Right cardiac atrium (tissue), 5 donors: ENCODE results near the gene RYR2. TPM values are rescaled to one million over a fixed set of nuclear protein-coding genes. Genes with fewer than 3 reads are reported as not detected.

Source experiments
- ATAC-seq, 2 donors: fragments of 200-7000 bp; cut with Tn5 transposase; one replicate each; pipeline versions ENCODE4 v1.8.0 to v1.9.1; 2020; ENCODE audit warnings: moderate library complexity in 2 of 2, mild to moderate bottlenecking in 1 of 2
- DNase-seq, 3 donors: peaks; one replicate each; pipeline ENCODE4 v3.0.0-alpha.2; 2020
- H3K27ac ChIP-seq: one replicate; pipeline ENCODE4 v1.5.1; 2013; ENCODE audit warnings: mild to moderate bottlenecking, low read length, control low read depth, moderate library complexity
- H3K27me3 ChIP-seq: one replicate; pipeline ENCODE4 v1.6.1; 2013; ENCODE audit not compliant: control insufficient read depth, insufficient read depth
- H3K4me1 ChIP-seq: one replicate; pipeline ENCODE4 v1.6.1; 2013; ENCODE audit warnings: low read length; ENCODE audit not compliant: control insufficient read depth, insufficient read depth
- H3K4me3 ChIP-seq: one replicate; pipeline ENCODE4 v1.5.1; 2013; ENCODE audit warnings: low read length, control low read depth
- H3K9me3 ChIP-seq: one replicate; pipeline ENCODE4 v1.6.1; 2013; ENCODE audit warnings: low read length; ENCODE audit not compliant: control insufficient read depth
- WGBS: extraction: QIAGEN DNeasy Blood & Tissue Kit; methylation state at CpG from one replicate; pipeline ENCODE4 v1.1.7; 2013; 5-methylcytosine and 5-hydroxymethylcytosine counted together
- intact Hi-C, 4 donors: fragments of 100-400 bp; cut with DNase I; formaldehyde crosslinking; loops; one replicate each; pipeline versions ENCODE4 v1.11.0 to v1.14.0; 2022 to 2023
- polyA plus RNA-seq: library from polyadenylated mRNA; stranded (reverse); fragments of 200-250 nt; gene quantifications from one replicate; pipeline ENCODE4 v1.2.3, GENCODE V29; 2013
- total RNA-seq, 4 donors: library from RNA; stranded (reverse); fragmentation: NEBNext Ultra II Directional; extraction: Animal tissue kit (Norgen Biotek cat#: 25700); gene quantifications; one replicate each; pipeline ENCODE4 v1.2.1, GENCODE V29; 2021
- donor health status: healthy with polysubstance abuse.
- donor health status: DM: no; HTN: yes; CAD: no.
- donor health status: DM: no; HTN: no; CAD: no.
- donor health status: DM: no; HTN: yes; CAD: no; lungs with severe emphysema.
- donor health status: DM: yes; HTN: yes; CAD: no.

The RYR2 gene
- total and polyA plus RNA-seq, 5 donors: 166 to 716 (median 487) TPM

DNA sequence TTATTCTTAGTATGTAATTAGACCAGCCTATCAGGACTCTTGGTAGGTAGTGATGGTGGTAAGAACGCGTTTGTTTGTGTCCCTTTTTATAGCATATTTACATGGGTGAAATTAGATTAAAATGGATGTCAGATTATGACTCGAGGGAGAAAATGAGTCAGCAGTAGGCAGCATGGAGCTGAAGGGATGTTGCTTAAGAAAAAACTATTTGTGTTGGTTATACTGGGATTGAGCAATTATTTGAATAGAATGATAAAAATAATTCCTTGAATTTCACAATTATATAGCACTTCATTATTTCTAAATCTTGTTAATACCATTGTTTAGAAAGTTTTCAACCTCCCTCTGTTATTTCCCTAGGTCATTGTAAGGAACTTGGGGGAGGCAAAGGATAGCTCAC lies 348.8 kb downstream of the RYR2 start:
- ATAC-seq: peak in 1 of 2 donors; percentile 7
- intact Hi-C loops: no loop called here

DNA sequence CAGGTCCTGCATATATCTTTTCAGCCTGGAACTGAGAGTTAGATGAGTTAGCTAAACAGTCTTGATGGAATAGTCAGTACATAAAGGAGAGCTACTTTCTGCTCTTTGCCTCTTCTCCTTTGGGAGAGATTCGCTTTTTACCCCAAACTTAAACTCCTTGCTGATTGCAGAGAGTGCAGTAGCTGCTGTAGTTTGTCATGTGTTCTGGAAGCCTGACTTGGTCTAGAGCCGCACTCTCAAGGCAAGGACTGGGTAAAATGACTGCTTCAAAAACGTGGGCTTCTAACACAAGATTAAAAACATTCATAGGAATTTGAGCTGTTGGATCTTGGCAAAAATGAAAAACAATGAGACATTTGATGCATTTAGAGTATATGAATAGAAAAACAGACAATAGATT lies 351.6 kb downstream of the RYR2 start:
- 55% methylated on average over 3 of the region's 3 CpGs for WGBS
- Histone ChIP-seq H3K27me3 (no peaks in the 10 kb centered on the region), H3K4me3 (no peak overlapping the region), H3K27ac (no peak overlapping the region), H3K4me1 (no peaks in the 10 kb centered on the region), H3K9me3 (no peaks in the 10 kb centered on the region)
- ATAC-seq (no peak), DNase-seq (no peak)
- intact Hi-C loops: no loop called here

More for the DNA sequence above, 348.8 kb downstream of the RYR2 start:
- 21% methylated on average over 3 of the region's 3 CpGs for WGBS
- no peaks in the 10 kb centered on the region for H3K4me1 ChIP-seq
- H3K27ac ChIP-seq: no peak overlapping the region
- no peak for DNase-seq
- no peak overlapping the region for H3K4me3 ChIP-seq
- H3K27me3 ChIP-seq: no peaks in the 10 kb centered on the region
- no peaks in the 10 kb centered on the region for H3K9me3 ChIP-seq

DNA sequence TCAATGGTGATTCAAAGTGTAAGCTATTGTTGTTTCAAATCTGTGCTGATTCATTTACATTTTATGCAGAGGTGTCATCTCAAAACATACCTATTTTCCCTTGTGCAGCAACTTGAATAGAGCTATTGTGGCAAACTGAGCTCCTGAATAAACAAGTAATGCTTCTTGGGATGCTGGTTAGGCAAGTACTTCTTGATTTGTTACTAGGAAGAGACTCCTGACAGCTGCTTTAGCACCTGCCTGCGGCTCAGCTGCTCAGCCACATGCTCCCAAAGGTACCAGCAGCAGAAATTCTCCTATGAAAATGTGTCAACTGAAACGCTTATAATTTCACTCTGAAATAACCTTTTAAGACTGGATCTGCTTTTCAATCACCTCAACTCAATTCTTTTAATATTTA lies 352.3 kb downstream of the RYR2 start:
- no peaks in the 10 kb centered on the region for H3K27me3 ChIP-seq
- ATAC-seq (no peak), DNase-seq (no peak)
- intact Hi-C loops: no loop called here
- H3K4me3 ChIP-seq: no peak overlapping the region
- no peaks in the 10 kb centered on the region for H3K9me3 ChIP-seq
- WGBS: 77% methylated on average over 2 of the region's 2 CpGs
- no peaks in the 10 kb centered on the region for H3K4me1 ChIP-seq
- no peak overlapping the region for H3K27ac ChIP-seq

DNA sequence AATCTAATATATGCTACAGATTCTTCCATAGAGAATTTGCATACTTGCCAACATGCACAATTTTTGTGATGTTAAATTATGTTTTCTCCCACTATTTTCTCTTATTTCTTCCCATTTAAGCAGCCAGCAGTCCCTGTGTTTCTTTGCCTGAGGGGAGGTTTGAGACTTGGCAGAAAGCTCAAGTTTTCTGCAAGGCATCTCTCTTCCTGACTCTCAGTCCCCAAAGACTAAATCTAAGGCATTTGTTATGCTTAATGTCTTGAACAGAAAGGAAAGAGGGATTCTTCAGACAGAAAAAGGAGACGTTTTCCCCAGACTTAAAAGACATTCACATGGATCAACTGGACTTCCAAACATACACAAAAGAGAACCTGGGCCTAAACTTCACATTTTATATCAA lies 354.4 kb downstream of the RYR2 start:
- ATAC-seq (no peak), DNase-seq (no peak)
- H3K27ac ChIP-seq: no peak overlapping the region
- no peaks in the 10 kb centered on the region for H3K9me3 ChIP-seq
- whole genome bisulfite sequencing: 35% methylated on average over 1 of the region's 1 CpG
- no peaks in the 10 kb centered on the region for H3K27me3 ChIP-seq
- no peak overlapping the region for H3K4me3 ChIP-seq
- intact Hi-C loops: no loop called here
- H3K4me1 ChIP-seq: no peaks in the 10 kb centered on the region

DNA sequence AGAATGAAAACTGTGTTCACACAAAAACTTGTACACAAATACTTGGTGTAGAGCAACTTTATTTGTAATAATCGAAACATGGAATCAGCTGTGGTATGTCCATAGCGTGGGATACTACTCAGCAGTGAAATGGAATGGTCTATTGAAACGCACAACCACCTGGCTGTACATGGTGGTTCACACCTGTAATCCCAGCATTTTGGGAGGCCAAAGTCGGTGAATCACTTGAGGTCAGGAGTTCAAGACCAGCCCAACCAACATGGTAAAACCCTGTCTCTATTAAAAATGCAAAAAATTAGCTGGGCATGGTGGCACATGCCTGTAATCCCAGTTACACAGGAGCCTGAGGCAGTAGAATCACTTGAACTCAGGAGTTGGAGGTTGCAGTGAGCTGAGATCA lies 356.8 kb downstream of the RYR2 start:
- H3K4me1 ChIP-seq: no peaks in the 10 kb centered on the region
- no peak for DNase-seq
- ATAC-seq: no peak
- no peak overlapping the region for H3K27ac ChIP-seq
- H3K4me3 ChIP-seq: no peak overlapping the region
- no peaks in the 10 kb centered on the region for H3K9me3 ChIP-seq
- H3K27me3 ChIP-seq: no peaks in the 10 kb centered on the region
- intact Hi-C loops: no loop called here
- 88% methylated on average over 4 of the region's 4 CpGs for WGBS

DNA sequence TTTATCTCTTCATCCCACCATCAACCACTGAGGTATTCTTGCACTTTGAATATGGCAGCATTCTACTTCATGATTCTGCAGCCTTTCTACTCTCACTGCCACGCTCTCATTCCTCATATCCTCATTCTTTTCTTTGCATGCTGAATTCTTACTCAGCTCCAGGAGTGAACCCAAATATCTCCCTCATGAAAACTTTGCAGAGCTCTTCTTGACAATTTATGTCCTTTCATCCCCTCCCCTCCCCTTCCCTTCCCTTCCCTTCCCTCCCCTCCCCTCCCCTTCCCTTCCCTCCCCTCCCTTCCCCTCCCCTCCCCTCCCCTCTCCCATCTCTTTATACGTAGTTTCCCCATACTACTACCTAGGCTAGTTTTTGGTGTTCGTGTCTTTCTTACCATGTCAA lies 363.9 kb downstream of the RYR2 start:
- Histone ChIP-seq H3K27ac (no peak overlapping the region), H3K4me1 (no peaks in the 10 kb centered on the region), H3K4me3 (no peak overlapping the region), H3K9me3 (no peaks in the 10 kb centered on the region), H3K27me3 (no peaks in the 10 kb centered on the region)
- ATAC-seq: no peak
- no peak for DNase-seq
- WGBS: 71% methylated on average over 3 of the region's 3 CpGs
- intact Hi-C loops: no loop called here

DNA sequence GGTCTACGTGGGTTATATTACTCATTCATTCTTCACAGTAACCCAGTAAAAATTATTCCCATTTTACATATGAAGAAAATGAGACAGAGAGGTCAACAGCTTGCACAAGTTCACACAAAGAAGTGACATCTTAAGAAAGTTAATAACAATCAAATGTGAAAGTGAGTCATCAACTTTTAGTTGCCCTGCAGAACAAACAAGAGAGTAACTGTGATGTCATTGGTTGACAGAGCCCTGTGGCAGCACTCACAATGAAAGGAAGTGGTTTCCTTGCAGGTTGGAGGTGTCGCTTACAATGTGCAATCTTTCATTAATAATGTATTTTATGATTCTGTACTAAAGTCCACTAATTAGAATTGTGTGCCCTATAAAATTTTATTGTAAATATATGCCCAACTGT lies 369.6 kb downstream of the RYR2 start:
- Histone ChIP-seq H3K9me3 (no peaks in the 10 kb centered on the region), H3K4me1 (no peaks in the 10 kb centered on the region), H3K4me3 (no peak overlapping the region), H3K27ac (no peak overlapping the region), H3K27me3 (no peaks in the 10 kb centered on the region)
- intact Hi-C loops: no loop called here
- WGBS: 74% methylated on average over 2 of the region's 2 CpGs
- DNase-seq (no peak), ATAC-seq (no peak)

DNA sequence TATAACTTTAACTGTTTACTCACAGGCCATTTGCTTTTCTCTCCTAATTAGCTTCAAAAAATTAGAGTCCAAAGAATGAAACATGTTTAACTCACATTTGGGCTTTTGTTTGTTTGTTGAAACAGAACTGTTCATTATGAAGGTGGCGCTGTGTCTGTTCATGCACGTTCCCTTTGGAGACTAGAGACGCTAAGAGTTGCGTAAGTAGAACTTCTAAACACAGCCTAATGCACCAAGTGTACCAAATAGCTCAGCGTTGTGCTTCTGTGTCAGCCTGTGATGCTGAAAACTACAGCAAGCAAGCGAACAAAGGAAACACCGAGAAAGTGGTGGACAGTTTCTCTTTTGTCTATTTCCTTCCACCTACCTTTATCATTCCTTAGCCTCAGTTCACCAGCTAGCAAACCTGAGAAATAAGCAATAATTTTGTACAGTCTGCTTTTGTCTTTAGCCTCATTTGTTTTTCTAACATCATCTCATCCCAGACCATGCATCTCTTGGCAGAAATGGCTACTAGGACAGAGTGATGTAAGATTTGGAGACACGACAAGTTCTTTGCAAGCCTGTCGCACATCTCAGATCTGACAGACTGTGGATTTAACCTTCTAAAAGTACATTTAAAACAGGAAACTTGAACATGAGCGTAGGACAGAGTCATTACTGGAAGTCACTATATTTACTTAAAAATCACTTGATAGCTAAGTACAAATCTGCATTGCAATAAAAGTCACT lies 375.1 kb downstream of the RYR2 start:
- Histone ChIP-seq H3K4me3 (no peak overlapping the region), H3K27ac (no peak overlapping the region), H3K9me3 (no peaks in the 10 kb centered on the region), H3K27me3 (no peaks in the 10 kb centered on the region), H3K4me1 (no peaks in the 10 kb centered on the region)
- WGBS: 66% methylated on average over 10 of the region's 10 CpGs
- ATAC-seq (peak; percentile 25 to 31), DNase-seq (no peak)
- intact Hi-C loops: no loop called here

DNA sequence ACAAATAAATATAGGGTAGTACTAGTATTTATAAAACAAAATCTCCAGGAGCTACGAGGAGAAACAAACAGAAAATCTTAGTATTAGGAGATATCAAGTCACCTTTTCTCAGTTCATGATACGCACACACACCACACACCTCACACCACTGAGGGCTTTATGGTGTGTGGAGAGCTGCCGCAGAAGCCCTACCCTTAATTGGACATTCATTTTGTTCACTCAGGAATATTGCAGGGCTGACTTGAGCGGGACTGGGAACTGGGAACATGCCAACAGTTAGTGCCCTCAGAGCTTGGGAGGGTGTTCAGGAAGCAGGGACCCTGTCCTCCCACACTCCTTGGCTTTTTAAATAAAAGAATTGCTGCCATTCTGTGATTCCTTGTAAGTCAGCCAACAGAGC lies 386.8 kb downstream of the RYR2 start:
- Histone ChIP-seq H3K4me3 (no peak overlapping the region), H3K4me1 (no peaks in the 10 kb centered on the region), H3K27me3 (no peaks in the 10 kb centered on the region), H3K9me3 (no peaks in the 10 kb centered on the region), H3K27ac (no peak overlapping the region)
- 85% methylated on average over 4 of the region's 4 CpGs for WGBS
- DNase-seq: no peak
- intact Hi-C loops: no loop called here
- ATAC-seq: peak; percentile 17 to 38

DNA sequence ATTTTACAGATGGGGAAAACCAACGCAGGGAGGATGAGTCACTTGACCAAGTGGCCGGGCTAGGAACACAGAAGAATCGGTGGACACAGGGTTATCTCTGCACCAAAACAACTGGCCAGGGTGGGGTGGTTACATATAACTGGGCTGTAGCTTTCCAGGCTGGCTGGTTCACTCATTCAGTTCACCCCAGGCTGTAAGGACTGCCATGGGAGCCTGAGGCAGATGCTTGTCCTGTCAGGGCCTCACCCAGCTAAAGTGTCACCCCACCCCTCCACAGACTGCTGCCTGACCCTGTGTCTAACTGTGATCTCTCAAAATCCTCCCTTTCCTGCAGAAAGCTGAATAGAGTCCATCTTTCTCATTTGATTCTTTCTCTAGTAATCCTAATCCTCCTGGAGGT lies 387.3 kb downstream of the RYR2 start:
- DNase-seq (no peak), ATAC-seq (peak; percentile 35 to 54)
- no peaks in the 10 kb centered on the region for H3K9me3 ChIP-seq
- WGBS: 72% methylated on average over 3 of the region's 3 CpGs
- H3K27ac ChIP-seq: no peak overlapping the region
- no peaks in the 10 kb centered on the region for H3K4me1 ChIP-seq
- H3K4me3 ChIP-seq: no peak overlapping the region
- intact Hi-C loops: no loop called here
- H3K27me3 ChIP-seq: no peaks in the 10 kb centered on the region

DNA sequence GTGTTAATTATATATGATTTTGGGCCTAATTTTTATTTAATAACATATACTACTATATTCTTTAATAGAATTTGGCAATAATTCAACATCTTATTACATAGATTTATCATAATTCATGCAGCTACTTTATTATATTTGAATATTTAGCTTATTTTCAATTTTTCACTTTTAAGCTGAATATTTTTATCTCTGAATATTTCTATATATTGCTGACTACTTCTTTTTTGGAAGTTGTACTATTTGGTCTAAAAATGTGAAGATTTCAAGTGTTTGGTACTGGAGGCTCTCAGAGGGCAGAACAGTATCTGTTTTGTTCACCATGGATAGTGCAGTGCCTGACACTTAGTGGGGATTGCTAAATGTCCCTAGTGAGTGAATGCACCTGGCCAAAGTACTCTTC lies 389.5 kb downstream of the RYR2 start:
- intact Hi-C loops: no loop called here
- Histone ChIP-seq H3K4me3 (no peak overlapping the region), H3K4me1 (no peaks in the 10 kb centered on the region), H3K9me3 (no peaks in the 10 kb centered on the region), H3K27ac (no peak overlapping the region), H3K27me3 (no peaks in the 10 kb centered on the region)
- ATAC-seq (no peak), DNase-seq (no peak)

DNA sequence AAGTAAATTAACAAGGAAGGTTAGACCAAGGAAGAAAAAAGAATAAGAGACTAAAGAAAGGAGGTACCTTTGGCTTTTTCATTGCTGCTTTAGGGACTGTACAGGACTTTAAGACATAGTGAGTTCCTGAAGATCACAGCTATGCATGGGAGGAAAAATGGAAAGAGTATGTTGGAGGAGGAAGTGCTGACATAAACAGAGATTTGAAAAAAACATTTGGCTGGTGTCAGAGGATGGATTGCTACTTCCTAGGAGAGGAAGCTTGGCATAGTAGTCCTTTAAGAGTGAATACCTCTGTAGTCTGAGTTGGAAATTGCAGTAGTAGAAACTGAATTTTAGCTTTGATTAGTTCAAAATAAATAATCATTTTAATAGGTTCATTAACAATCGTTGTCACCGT lies 398.4 kb downstream of the RYR2 start:
- DNase-seq (no peak), ATAC-seq (no peak)
- Histone ChIP-seq H3K4me3 (no peak overlapping the region), H3K27me3 (no peaks in the 10 kb centered on the region), H3K4me1 (peaks cover 1% of the 10 kb centered on the region), H3K27ac (no peak overlapping the region), H3K9me3 (no peaks in the 10 kb centered on the region)
- intact Hi-C loops: no loop called here
- 89% methylated on average over 2 of the region's 2 CpGs for WGBS
